Measurements from ENCODE around the gene VPS29. TPM values are rescaled to one million over a fixed set of nuclear protein-coding genes. Genes with fewer than 3 reads are reported as not detected.
"Not testable (repeated sequence)": the region's sequence is repeated elsewhere in the genome, so short reads cannot be mapped to it uniquely, and the experiment has no call there.

Gene VPS29
- total and polyA plus RNA-seq, 2 donors = 87.9 to 320 TPM

DNA sequence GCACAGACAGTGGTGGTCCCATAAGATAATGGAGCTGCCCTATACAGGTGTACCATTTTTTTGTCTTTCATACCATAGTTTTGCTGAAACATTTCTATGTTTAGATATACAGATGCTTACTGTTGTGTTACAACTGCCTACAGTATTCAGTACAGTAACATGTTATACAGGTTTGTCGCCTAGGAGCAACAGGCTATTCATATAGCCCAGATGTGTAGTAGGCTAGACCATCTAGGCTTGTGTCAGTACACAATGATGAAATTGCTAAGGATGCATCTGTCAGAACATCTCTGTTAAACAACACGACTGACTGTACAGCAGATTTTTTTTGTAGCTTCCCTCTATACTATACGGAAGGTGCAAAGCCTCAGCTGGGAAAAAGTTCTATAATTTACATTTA lies 30.7 kb upstream of the VPS29 start:
- Histone ChIP-seq H3K4me1 (ENCODE audit: control insufficient read depth in 2 of 2, insufficient read depth in 2 of 2, low read length in 2 of 2) (no peaks in the 10 kb centered on the region), H3K9me3 (ENCODE audit: control insufficient read depth in 2 of 2, insufficient read depth in 1 of 2, low read length in 1 of 2) (no peaks in the 10 kb centered on the region), H3K27ac (ENCODE audit: low read depth in 1 of 2, low read length in 1 of 2) (no peak overlapping the region), H3K27me3 (ENCODE audit: control insufficient read depth in 2 of 2, insufficient read depth in 1 of 2, low read length in 1 of 2) (no peaks in the 10 kb centered on the region), H3K36me3 (ENCODE audit: control insufficient read depth in 2 of 2, insufficient read depth in 2 of 2, low read length in 1 of 2) (peaks cover 15 to 40% of the 10 kb centered on the region in 2 donors), H3K4me3 (ENCODE audit: low read length in 2 of 2) (no peak overlapping the region)
- WGBS = 95% methylated on average over 3 of the region's 3 CpGs
- no peak for DNase-seq (ENCODE audit: low read depth in 6 of 9, low spot score in 9 of 9)

- no peaks in the 10 kb centered on the region for H3K9me3 ChIP-seq (ENCODE audit: control insufficient read depth in 2 of 2, insufficient read depth in 1 of 2, low read length in 1 of 2)
- H3K27me3 ChIP-seq (ENCODE audit: control insufficient read depth in 2 of 2, insufficient read depth in 1 of 2, low read length in 1 of 2) = no peaks in the 10 kb centered on the region
- no peak for DNase-seq (ENCODE audit: low read depth in 6 of 9, low spot score in 9 of 9)
- no peaks in the 10 kb centered on the region for H3K4me1 ChIP-seq (ENCODE audit: control insufficient read depth in 2 of 2, insufficient read depth in 2 of 2, low read length in 2 of 2)
- H3K27ac ChIP-seq (ENCODE audit: low read depth in 1 of 2, low read length in 1 of 2) = no peak overlapping the region
- H3K36me3 ChIP-seq (ENCODE audit: control insufficient read depth in 2 of 2, insufficient read depth in 2 of 2, low read length in 1 of 2) = peaks cover 12 to 32% of the 10 kb centered on the region in 2 donors
- H3K4me3 ChIP-seq (ENCODE audit: low read length in 2 of 2) = no peak overlapping the region
- WGBS = 85% methylated on average over 2 of the region's 2 CpGs
Measured at GRCh38 chr12:110531741-110532333, 29.9 kb upstream of the VPS29 start.

DNA sequence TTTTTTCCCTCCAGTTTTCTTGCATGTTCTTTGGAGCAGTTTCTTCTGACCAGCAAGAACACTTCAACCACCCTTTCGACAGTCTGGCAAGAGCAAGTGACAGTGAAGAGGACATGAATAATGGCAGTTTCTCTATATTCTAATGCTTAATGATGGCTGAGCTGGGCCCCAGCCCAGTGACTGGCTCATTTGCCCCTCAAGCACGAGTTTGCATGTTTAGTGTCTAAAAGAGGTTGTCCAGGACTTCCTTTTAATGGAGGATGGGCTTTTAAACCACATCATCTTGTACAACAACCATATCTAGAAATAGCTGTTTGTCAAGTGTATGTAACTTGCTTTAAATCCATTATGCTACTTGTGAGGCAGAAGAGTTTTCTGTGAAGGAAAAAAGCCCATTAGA lies 28.6 kb upstream of the VPS29 start:
- WGBS = 88% methylated on average over 2 of the region's 2 CpGs
- Histone ChIP-seq H3K9me3 (ENCODE audit: control insufficient read depth in 2 of 2, insufficient read depth in 1 of 2, low read length in 1 of 2) (no peaks in the 10 kb centered on the region), H3K27ac (ENCODE audit: low read depth in 1 of 2, low read length in 1 of 2) (no peak overlapping the region), H3K36me3 (ENCODE audit: control insufficient read depth in 2 of 2, insufficient read depth in 2 of 2, low read length in 1 of 2) (peaks cover 5 to 20% of the 10 kb centered on the region in 2 donors), H3K4me3 (ENCODE audit: low read length in 2 of 2) (no peak overlapping the region), H3K27me3 (ENCODE audit: control insufficient read depth in 2 of 2, insufficient read depth in 1 of 2, low read length in 1 of 2) (no peaks in the 10 kb centered on the region), H3K4me1 (ENCODE audit: control insufficient read depth in 2 of 2, insufficient read depth in 2 of 2, low read length in 2 of 2) (no peaks in the 10 kb centered on the region)
- no peak for DNase-seq (ENCODE audit: low read depth in 6 of 9, low spot score in 9 of 9)

- Histone ChIP-seq H3K27ac (ENCODE audit: low read depth in 1 of 2, low read length in 1 of 2) (no peak overlapping the region), H3K4me3 (ENCODE audit: low read length in 2 of 2) (no peak overlapping the region), H3K27me3 (ENCODE audit: control insufficient read depth in 2 of 2, insufficient read depth in 1 of 2, low read length in 1 of 2) (no peaks in the 10 kb centered on the region), H3K4me1 (ENCODE audit: control insufficient read depth in 2 of 2, insufficient read depth in 2 of 2, low read length in 2 of 2) (no peaks in the 10 kb centered on the region), H3K36me3 (ENCODE audit: control insufficient read depth in 2 of 2, insufficient read depth in 2 of 2, low read length in 1 of 2) (peaks cover 5 to 17% of the 10 kb centered on the region in 2 donors), H3K9me3 (ENCODE audit: control insufficient read depth in 2 of 2, insufficient read depth in 1 of 2, low read length in 1 of 2) (no peaks in the 10 kb centered on the region)
- no peak for DNase-seq (ENCODE audit: low read depth in 6 of 9, low spot score in 9 of 9)
- 98% methylated on average over 6 of the region's 6 CpGs for WGBS
Measured at GRCh38 chr12:110528277-110528839, 26.4 kb upstream of the VPS29 start.

DNA sequence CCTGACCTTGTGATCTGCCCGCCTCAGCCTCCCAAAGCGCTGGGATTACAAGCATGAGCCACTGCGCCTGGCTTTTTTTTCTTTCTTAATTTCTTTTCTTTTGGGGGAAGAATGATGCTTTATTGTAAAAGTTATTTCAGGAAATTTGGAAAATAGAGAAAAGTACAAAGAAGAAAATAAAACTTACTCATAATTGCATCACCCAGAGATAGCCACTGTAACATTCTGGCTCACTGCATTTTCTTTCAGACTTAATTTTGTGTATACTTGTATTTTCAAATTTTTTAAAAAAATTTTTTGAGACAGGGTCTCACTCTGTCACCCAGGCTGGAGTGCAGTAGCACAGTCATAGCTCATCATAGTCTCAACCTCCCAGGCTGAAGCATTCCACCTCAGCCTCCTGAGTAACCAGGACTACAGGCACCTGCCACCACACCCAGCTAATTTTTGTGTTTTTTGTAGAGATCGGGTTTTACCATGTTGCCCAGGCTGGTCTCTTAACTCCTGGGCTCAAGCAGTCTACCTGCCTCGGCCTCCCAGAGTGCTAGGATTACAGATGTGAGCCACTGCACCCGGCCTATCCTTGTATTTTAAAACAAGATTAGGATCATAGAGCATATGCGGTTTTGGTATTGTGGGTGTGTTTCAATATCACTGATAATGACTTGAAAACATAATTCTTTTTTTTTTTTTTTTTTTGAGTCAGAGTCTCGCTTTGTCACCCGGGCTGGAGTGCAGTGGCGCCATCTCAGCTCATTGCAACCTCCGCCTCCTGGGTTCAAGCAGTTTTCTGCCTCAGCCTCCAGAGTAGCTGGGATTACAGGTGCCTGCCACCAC lies 19.2 kb upstream of the VPS29 start:
- H3K27me3 ChIP-seq (ENCODE audit: control insufficient read depth in 2 of 2, insufficient read depth in 1 of 2, low read length in 1 of 2); H3K4me1 ChIP-seq (ENCODE audit: control insufficient read depth in 2 of 2, insufficient read depth in 2 of 2, low read length in 2 of 2); H3K4me3 ChIP-seq (ENCODE audit: low read length in 2 of 2); DNase-seq (ENCODE audit: low read depth in 6 of 9, low spot score in 9 of 9); H3K27ac ChIP-seq (ENCODE audit: low read depth in 1 of 2, low read length in 1 of 2); H3K9me3 ChIP-seq (ENCODE audit: control insufficient read depth in 2 of 2, insufficient read depth in 1 of 2, low read length in 1 of 2); H3K36me3 ChIP-seq (ENCODE audit: control insufficient read depth in 2 of 2, insufficient read depth in 2 of 2, low read length in 1 of 2): not testable (repeated sequence)
- WGBS = 96% methylated on average over 11 of the region's 11 CpGs

GRCh38 chr12:110518014-110518413 lies 16.1 kb upstream of the VPS29 start:
- H3K36me3 ChIP-seq (ENCODE audit: control insufficient read depth in 2 of 2, insufficient read depth in 2 of 2, low read length in 1 of 2); H3K4me1 ChIP-seq (ENCODE audit: control insufficient read depth in 2 of 2, insufficient read depth in 2 of 2, low read length in 2 of 2); H3K27ac ChIP-seq (ENCODE audit: low read depth in 1 of 2, low read length in 1 of 2); H3K4me3 ChIP-seq (ENCODE audit: low read length in 2 of 2); H3K9me3 ChIP-seq (ENCODE audit: control insufficient read depth in 2 of 2, insufficient read depth in 1 of 2, low read length in 1 of 2); H3K27me3 ChIP-seq (ENCODE audit: control insufficient read depth in 2 of 2, insufficient read depth in 1 of 2, low read length in 1 of 2); DNase-seq (ENCODE audit: low read depth in 6 of 9, low spot score in 9 of 9): not testable (repeated sequence)
- WGBS = 96% methylated on average over 8 of the region's 8 CpGs

- WGBS = 94% methylated on average over 3 of the region's 3 CpGs
- DNase-seq (ENCODE audit: low read depth in 6 of 9, low spot score in 9 of 9) = no peak
- H3K9me3 ChIP-seq (ENCODE audit: control insufficient read depth in 2 of 2, insufficient read depth in 1 of 2, low read length in 1 of 2) = no peaks in the 10 kb centered on the region
- no peaks in the 10 kb centered on the region for H3K4me1 ChIP-seq (ENCODE audit: control insufficient read depth in 2 of 2, insufficient read depth in 2 of 2, low read length in 2 of 2)
- H3K27me3 ChIP-seq (ENCODE audit: control insufficient read depth in 2 of 2, insufficient read depth in 1 of 2, low read length in 1 of 2) = no peaks in the 10 kb centered on the region
- no peak overlapping the region for H3K27ac ChIP-seq (ENCODE audit: low read depth in 1 of 2, low read length in 1 of 2)
- no peak overlapping the region for H3K4me3 ChIP-seq (ENCODE audit: low read length in 2 of 2)
- H3K36me3 ChIP-seq (ENCODE audit: control insufficient read depth in 2 of 2, insufficient read depth in 2 of 2, low read length in 1 of 2) = no peaks in the 10 kb centered on the region
Measured at GRCh38 chr12:110516995-110517394, 15.1 kb upstream of the VPS29 start.

- Histone ChIP-seq H3K9me3 (ENCODE audit: control insufficient read depth in 2 of 2, insufficient read depth in 1 of 2, low read length in 1 of 2) (no peaks in the 10 kb centered on the region), H3K36me3 (ENCODE audit: control insufficient read depth in 2 of 2, insufficient read depth in 2 of 2, low read length in 1 of 2) (no peaks in the 10 kb centered on the region), H3K4me1 (ENCODE audit: control insufficient read depth in 2 of 2, insufficient read depth in 2 of 2, low read length in 2 of 2) (no peaks in the 10 kb centered on the region), H3K27me3 (ENCODE audit: control insufficient read depth in 2 of 2, insufficient read depth in 1 of 2, low read length in 1 of 2) (no peaks in the 10 kb centered on the region), H3K27ac (ENCODE audit: low read depth in 1 of 2, low read length in 1 of 2) (no peak overlapping the region), H3K4me3 (ENCODE audit: low read length in 2 of 2) (no peak overlapping the region)
- no peak for DNase-seq (ENCODE audit: low read depth in 6 of 9, low spot score in 9 of 9)
- 83% methylated on average over 1 of the region's 1 CpG for WGBS
Measured at GRCh38 chr12:110514363-110514762, 12.5 kb upstream of the VPS29 start.

DNA sequence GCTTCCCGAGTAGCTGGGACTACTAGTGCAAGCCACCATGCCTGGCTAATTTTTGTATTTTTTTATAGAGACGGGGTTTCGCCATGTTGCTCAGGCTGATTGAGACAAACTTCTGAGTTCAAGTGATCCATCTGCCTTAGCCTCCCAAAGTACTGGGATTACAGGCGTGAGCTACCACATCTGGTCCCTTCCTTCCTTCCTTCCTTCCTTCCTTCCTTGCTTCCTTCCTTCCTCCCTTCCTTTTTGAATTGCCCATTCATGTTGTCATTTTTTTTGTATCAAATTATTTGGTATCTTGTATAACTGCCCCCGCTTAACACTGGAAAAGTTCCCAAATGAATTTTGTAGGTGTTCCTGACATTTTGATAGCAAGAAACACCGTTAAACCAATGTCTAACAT lies 11.9 kb upstream of the VPS29 start:
- Histone ChIP-seq H3K9me3 (ENCODE audit: control insufficient read depth in 2 of 2, insufficient read depth in 1 of 2, low read length in 1 of 2) (no peaks in the 10 kb centered on the region), H3K36me3 (ENCODE audit: control insufficient read depth in 2 of 2, insufficient read depth in 2 of 2, low read length in 1 of 2) (no peaks in the 10 kb centered on the region), H3K27me3 (ENCODE audit: control insufficient read depth in 2 of 2, insufficient read depth in 1 of 2, low read length in 1 of 2) (no peaks in the 10 kb centered on the region), H3K27ac (ENCODE audit: low read depth in 1 of 2, low read length in 1 of 2) (no peak overlapping the region), H3K4me3 (ENCODE audit: low read length in 2 of 2) (no peak overlapping the region), H3K4me1 (ENCODE audit: control insufficient read depth in 2 of 2, insufficient read depth in 2 of 2, low read length in 2 of 2) (no peaks in the 10 kb centered on the region)
- no peak for DNase-seq (ENCODE audit: low read depth in 6 of 9, low spot score in 9 of 9)
- WGBS = 91% methylated on average over 6 of the region's 6 CpGs
